GM20431 (cell line): Measurements from ENCODE around the gene THRSP.
"Not testable (repeated sequence)": the region's sequence is repeated elsewhere in the genome, so short reads cannot be mapped to it uniquely, and the experiment has no call there.

Experiments used
- in situ Hi-C: fragments of 300-500 bp; cut with MseI, MboI; formaldehyde crosslinking; loops from one replicate; pipeline ENCODE4 v1.15.0; 2020; ENCODE audit warnings: low sequenced_read_pairs; ENCODE audit not compliant: unreplicated experiment

Gene THRSP

GRCh38 chr11:78063440-78064181 lies at the start of gene THRSP:
Gene THRSP, plus strand, starts transcription at chr11:78063861. Its CDS starts 21 bp downstream, at chr11:78063882.
- in situ Hi-C loops, result no loop called here

- in situ Hi-C loops, result not testable (repeated sequence)
Measured at GRCh38 chr11:78014937-78015520, 48.6 kb upstream of the THRSP start.

GRCh38 chr11:78015878-78016277 lies 47.8 kb upstream of the THRSP start:
- in situ Hi-C loops, result no loop called here

GRCh38 chr11:78019808-78020207 lies 43.9 kb upstream of the THRSP start:
- in situ Hi-C loops, result no loop called here

- in situ Hi-C loops, result no loop called here
Measured at GRCh38 chr11:78020246-78020645, 43.4 kb upstream of the THRSP start.

- in situ Hi-C loops, result no loop called here
Measured at GRCh38 chr11:78021611-78022010, 42.0 kb upstream of the THRSP start.

GRCh38 chr11:78022397-78023396 lies 41.0 kb upstream of the THRSP start, which contains the start of gene KCTD14:
Gene KCTD14, minus strand, starts transcription at chr11:78023276. Its CDS starts 27 bp downstream, at chr11:78023249.
- in situ Hi-C loops, result no loop called here

- in situ Hi-C loops, result no loop called here
Measured at GRCh38 chr11:78023426-78023825, 40.2 kb upstream of the THRSP start.

GRCh38 chr11:78025378-78025777 lies 38.3 kb upstream of the THRSP start:
- in situ Hi-C loops, result no loop called here

- in situ Hi-C loops, result no loop called here
Measured at GRCh38 chr11:78027759-78028158, 35.9 kb upstream of the THRSP start.

- in situ Hi-C loops, result not testable (repeated sequence)
Measured at GRCh38 chr11:78028423-78028822, 35.2 kb upstream of the THRSP start.

- in situ Hi-C loops, result no loop called here
Measured at GRCh38 chr11:78030429-78031325, 33.0 kb upstream of the THRSP start.

GRCh38 chr11:78031629-78032028 lies 32.0 kb upstream of the THRSP start:
- in situ Hi-C loops, result no loop called here

GRCh38 chr11:78032090-78032489 lies 31.6 kb upstream of the THRSP start:
- in situ Hi-C loops, result no loop called here

- in situ Hi-C loops, result no loop called here
Measured at GRCh38 chr11:78033040-78033439, 30.6 kb upstream of the THRSP start.

GRCh38 chr11:78034623-78035022 lies 29.0 kb upstream of the THRSP start:
- in situ Hi-C loops, result no loop called here

GRCh38 chr11:78036313-78036712 lies 27.3 kb upstream of the THRSP start:
- in situ Hi-C loops, result no loop called here

- in situ Hi-C loops, result no loop called here
Measured at GRCh38 chr11:78037056-78037455, 26.6 kb upstream of the THRSP start.

GRCh38 chr11:78037825-78038620 lies 25.6 kb upstream of the THRSP start:
- in situ Hi-C loops, result no loop called here
